GM18508 (cell line): ENCODE data around the gene PYDC1.
"Not testable (repeated sequence)": the region's sequence is repeated elsewhere in the genome, so short reads cannot be mapped to it uniquely, and the experiment has no call there.

Experiments
- ATAC-seq: cut with Tn5 transposase; IDR thresholded peaks from one replicate; pipeline ENCODE4 v1.9.1; 2021; ENCODE audit warnings: moderate number of reproducible peaks; ENCODE audit not compliant: insufficient read depth, unreplicated experiment

The PYDC1 gene

DNA sequence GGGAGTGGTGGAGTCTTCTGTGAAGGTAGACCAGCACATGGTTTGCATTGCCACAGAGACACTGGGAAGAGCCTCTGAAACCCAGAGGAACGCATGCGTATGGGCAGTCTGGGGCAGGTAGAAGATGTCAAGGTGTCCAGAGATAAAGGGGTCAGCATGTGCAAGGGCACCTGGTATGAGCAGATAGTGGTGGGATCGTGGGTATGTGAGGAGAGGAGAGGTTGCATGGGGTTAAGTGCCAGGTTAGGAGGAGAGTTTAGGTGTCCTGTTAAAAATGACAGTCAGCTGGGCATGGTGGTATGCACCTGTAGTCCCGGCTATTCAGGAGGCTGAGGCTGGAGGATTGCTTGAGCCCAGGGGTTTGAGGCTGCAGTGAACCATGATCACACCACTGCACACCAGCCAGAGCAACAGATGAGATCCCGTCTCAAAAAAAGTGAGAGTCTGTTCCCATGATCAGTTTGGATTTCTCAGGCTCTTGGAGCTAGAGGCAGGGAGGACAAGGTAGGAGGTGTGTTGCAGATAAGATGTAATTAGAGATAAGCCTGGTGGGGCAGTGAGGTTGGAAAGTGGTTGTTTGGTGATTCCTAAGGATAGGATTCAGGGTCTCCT lies 17.4 kb downstream of the PYDC1 start:
- ATAC-seq: no peak

DNA sequence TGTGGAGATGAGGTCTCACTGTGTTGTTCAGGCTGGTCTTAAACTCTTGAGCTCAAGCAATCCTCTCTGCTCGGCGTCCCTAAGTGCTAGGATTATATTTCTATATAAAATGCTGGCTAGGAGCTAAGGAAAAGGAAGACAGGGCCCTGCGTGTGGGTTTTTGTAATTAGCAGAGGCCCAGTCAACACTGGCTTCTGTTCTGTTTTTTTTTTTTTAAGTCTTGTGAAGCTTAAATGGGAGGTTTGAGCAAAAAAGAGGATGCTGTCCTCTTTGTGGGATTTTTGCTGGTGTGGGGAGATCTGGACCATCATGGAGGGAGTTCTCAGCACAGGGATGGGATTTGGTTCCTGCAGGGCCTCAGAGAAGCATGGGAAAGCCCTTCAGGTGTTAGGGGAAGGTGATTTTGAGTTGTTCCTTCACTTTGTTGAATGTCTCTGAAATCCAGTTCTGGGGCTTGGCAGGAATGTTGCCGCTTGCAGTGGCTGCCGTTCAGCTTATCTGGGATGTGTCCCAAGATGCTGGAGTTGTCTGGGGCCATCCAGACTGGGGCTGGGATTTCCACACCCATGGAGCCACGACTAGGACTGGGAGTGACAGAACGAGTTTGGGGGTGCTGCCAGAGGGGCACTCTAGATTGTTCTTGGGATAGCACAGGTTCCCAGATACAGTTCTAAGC lies 18.6 kb downstream of the PYDC1 start:
- ATAC-seq: no peak

DNA sequence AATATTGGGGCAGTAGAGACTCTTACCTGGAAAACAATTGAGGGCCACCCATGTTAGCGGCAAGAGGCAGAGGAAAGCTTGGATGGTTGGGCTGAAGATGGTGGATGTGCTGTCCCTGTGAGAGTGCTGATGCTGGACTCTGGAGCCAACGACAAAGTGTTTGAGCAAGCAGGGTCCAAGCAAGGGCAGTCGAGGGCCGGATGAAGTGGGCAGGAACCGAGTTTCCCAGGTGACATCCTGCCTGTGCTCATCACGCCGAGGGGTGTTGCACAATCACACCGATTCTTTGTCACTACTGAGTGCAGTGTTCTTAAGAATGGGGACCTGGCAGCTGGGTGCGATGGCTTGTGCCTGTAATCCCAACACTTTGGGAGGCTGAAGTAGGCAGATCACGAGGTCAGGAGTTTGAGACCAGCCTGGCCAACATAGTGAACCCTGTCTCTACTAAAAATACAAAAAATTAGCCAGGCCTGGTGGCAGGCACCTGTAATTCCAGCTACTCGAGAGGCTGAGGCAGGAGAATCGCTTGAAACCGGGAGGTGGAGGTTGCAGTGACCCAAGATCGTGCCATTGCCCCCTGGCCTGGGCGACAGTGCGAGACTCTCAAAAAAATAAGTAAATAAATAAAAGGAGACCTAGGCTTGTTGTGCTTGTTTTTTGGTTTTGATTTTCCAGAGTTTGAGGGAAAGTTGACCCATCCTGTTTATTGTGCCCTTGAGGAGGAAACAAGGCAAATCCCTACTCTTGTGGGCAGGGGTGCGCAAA lies 20.4 kb downstream of the PYDC1 start:
- ATAC-seq: no peak

DNA sequence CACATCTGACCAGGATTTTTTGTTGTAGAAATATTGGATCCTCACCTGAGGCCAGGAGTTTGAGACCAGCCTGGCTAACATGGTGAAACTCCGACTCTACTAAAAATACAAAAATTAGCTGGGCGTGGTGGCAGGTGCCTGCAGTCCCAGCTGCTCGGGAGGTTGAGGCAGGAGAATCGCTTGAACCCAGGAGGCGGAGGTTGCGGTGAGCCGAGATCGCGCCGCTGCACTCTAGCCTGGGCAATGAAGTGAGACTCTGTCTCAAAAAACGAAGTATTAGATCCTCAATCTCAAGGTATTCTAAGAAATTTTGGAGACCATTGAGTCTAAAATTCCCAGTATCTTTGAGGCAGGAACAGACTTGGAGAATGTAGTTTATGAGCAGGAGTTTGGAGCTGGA lies 21.1 kb downstream of the PYDC1 start:
- ATAC-seq: not testable (repeated sequence)

DNA sequence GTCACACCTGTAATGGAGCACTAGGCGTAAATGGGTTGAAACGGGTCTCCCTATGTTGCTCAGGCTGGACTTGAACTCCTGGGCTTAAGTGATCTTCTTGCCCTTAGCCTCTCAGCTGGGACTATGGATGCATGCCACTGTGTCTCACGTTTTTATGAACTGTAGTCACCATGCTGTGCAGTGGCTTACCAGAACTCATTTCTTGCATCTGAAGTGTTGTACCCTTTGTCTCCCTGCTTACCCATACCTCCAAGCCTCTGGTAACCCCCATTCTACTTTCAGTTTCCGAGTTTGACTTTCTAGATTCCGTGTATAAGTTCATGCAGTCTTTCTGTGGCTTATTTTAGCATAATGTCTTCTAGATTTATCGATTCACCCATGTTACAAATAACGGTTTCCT lies 22.0 kb downstream of the PYDC1 start:
- no peak for ATAC-seq

DNA sequence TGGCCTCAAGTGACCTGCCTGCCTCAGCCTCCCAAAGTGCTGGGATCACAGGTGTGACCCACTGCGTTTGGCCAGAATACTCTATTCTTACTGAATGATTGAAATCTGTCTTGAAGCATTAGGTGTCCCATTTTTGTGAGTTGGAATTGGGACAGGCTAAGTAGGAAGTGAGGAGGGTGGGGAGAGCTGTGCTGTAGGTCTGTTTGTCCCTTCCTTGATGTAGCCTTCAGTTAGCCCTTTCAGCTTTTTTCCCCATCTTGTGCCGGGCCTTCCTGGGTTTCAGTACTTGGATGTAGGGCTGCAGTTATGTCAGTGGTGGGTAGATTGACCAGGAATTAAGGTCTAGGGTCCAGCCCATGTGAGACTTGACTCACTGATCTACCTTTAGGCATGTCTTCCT lies 23.1 kb downstream of the PYDC1 start:
- ATAC-seq: no peak

DNA sequence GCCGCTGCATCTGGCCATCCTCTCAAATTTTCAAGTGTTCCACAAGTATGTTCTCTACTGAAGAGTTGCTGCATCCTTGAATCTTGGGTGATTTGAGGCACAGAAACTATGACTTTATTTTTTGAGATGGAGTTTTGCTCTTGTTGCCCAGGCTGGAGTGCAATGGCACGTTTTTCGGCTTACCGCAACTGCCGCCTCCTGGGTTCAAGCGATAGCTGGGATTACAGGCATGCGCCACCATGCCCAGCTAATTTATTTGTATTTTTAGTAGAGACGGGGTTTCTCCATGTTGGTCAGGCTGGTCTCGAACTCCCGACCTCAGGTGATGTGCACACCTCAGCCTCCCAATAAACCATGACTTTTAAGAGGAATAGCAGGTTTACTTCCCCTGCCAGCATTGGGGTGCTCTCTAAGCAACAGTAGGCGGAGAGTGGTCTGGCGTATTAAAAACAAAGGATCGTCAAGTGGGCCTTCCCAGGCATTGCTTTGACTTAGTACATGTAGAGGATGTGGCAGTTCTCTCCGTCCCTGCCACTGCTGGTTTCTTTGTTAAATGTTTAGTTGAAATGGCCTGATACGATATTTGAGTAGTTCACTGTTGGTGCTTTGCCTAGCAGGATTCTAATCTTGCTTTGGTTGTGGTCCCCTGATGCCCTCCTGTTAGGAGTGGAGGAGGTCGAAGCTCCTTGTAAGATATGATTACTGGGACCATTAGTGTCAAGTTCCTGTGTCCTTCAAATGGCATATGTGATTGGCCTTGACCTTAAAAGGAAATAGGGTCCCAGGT lies 23.9 kb downstream of the PYDC1 start:
- no peak for ATAC-seq

DNA sequence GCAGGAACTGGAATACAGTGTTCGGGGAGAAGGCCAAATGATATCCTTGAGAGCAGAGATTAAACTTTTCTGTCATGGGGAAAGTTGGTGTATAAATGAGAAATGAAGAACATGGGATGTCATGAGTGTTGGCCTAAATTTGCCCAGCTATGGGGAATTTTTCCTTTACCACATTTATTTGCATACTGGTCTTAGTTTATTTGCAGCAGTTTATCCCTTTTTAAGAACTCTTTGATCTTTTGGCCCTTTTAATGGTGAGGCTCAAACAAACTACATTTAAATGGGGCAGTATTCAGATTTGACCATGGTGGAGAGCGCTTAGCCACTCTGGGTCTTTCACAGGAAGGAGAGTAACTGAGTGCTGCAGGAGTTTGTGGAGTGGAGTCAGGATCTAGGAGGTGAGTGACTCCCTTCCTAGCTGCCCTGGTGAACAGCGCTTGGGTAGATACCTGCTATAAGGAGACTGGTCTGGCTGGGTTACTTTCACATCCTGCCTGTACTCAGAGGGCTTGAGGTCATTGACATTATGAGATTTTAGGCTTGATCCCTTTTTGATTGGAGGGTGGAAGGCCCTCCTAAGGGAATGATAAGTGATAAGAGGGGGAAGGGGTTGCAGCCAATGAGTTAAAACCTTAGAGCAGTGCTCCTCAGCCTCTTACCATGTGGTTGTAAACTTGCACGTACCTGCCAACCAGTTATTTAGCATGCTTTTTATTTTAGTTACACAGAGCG lies 25.1 kb downstream of the PYDC1 start:
- ATAC-seq: no peak

DNA sequence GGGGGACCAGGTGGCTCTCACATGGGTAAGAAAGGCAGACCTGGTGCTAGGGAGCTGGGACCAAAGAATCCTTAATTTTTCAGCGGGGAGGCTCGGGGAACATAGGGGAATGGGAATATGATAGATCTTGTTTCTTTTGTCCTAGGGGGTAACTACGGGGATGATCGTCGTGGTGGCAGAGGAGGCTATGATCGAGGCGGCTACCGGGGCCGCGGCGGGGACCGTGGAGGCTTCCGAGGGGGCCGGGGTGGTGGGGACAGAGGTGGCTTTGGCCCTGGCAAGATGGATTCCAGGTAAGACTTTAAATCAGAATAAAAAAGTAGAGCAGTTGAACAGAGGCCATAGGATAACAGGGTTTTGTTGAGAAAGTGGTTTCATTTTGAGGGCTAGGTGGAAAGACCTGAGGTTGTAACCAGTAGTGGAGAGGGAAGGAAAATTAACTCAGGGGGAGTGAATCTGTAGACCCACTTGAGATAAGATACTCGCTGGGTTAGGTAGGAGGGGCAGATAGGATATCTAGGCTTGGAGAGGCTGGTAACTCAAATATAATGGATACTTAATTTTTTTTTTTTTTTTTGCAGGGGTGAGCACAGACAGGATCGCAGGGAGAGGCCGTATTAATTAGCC lies 26.0 kb downstream of the PYDC1 start:
- no peak for ATAC-seq

DNA sequence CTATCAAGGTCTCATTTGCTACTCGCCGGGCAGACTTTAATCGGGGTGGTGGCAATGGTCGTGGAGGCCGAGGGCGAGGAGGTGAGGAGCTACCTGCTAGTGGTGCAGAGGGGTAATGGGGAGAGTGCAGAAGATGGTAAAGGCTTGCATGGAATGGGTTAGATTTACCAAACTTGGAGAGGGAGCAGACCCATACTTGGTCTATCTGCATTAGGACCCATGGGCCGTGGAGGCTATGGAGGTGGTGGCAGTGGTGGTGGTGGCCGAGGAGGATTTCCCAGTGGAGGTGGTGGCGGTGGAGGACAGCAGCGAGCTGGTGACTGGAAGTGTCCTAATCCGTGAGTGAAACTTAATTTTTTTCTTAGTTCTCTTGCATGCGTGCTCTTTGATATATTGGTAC lies 26.9 kb downstream of the PYDC1 start:
- ATAC-seq: no peak

DNA sequence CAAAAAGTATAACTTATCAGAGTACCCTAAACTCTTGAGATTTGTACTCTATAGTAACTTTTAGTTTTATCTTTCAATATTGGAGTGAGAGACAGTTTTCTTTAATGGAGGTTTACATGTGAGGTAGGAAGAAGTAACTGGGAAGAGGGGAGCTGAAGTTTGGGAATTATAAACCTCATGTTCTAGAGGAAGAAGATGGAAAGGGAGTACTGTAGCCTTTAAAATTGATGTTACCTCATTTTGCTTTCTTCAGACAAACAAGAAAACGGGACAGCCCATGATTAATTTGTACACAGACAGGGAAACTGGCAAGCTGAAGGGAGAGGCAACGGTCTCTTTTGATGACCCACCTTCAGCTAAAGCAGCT lies 27.5 kb downstream of the PYDC1 start:
- ATAC-seq: no peak

DNA sequence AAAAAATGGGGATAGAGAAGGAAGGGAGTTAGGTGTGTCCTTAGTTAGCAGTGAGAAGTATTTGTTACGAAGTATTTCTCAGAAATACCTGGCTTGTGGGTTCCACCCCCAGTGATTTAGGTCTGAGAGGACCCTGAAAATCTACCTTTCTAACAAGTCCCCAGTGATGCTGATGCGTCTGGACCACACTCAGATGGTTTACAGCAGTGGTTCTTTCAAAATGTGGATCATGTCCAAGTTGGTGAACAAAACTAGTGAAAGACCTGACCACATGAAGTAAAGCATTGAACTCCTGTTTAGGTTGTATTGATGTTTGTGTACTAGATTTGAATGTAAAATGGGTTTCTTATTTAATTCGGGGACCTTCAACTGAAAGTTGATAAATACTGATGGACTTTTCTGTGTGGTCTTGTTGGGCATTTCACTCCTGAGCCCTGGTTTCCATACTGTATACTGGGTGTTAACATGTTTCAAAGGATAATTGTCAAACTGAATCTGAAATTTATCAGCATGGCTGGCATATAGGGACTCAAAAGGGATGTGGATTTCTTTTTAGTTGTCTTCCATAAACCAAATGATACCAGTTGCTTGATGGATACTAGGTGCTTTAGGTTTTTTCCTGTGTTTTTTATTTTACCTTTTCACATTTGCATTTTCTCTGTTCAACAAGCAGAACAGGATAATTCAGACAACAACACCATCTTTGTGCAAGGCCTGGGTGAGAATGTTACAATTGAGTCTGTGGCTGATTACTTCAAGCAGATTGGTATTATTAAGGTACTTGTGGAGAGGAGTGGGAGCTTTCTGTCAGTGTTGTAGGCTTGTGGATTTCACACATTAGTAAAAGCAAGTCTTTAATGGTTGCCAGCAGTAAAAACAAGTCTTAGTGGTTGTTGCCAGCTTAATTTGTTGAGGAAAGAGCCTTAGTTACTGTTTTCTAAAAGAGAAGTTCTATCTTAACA lies 28.2 kb downstream of the PYDC1 start:
- ATAC-seq: no peak

DNA sequence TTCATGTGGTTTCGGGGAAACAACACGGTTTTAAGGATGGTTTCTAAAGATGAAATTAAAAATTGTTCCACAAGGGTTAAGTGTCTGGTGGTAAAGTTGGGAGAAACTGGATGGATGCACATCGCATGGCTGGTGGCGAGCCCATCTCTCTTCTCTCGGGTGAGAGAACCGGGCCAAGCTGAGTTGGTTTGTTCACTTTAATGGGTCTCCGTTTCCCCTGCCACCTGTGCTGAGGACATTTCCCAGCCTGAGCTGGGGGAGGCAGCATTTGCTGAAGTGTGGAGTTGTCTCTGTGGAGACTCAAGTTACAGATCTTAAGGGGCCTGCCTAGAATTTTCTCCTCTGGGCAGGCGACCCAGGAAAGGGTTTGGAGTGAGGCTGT lies 29.1 kb downstream of the PYDC1 start:
- no peak for ATAC-seq

DNA sequence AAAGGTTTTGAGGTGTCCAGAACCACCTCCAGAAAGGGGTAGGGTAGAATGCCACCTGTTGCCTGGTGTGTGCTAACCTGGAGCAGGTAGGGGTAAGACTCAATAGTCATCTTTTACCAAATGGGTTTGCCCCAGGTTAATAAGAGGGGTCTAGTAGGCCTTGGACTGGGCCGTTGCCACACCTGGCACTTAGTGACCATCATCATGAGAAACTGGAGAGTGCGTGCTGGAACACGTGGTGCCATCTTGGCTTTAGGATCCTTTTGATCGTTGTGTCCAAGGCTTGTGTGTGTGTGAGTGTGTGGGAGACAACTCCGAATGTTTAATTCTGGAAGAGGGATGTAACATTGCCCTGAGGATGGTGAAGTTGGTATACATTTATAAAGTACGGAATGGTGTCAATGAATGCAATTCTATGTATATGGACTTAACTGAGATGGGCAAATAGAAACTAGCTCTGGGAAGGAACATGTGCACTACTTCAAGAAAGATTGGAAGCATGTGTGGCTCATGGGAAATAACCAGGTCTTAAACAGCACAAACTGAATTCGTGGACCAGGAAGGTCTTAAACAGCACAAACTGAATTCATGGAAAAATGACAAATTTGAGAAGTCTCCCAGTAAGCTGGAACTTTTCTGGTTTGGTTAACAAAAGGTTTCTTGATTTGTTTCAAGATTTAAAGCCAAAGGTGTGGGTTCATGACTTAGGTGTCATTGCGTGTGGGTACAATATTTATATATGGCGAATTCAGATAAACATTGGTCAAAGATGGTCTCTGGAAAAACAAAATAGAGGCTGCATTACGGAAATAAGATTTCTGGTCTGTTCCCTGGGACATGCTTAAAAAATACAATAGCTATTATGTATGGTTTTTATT lies 29.8 kb downstream of the PYDC1 start:
- ATAC-seq: no peak

DNA sequence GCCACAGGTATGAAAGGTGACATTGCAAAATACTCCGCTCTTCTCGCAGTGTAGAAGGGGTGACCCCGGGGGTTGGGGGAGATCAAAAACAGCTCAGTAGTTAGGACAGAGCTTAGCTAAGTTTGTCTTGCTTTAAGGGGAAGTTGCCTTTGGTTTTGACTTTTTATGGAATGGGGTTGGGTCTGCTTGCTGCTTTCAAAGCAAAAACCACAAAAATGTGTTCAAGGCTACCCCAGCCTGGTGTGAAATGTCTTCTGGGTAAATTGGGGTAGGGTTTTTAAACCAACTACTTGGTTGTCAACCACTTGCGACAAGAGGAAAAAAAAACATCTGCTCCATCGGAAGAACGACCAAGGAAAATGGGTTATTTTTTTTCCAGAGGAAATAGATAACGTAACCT lies 30.8 kb downstream of the PYDC1 start:
- ATAC-seq: no peak

DNA sequence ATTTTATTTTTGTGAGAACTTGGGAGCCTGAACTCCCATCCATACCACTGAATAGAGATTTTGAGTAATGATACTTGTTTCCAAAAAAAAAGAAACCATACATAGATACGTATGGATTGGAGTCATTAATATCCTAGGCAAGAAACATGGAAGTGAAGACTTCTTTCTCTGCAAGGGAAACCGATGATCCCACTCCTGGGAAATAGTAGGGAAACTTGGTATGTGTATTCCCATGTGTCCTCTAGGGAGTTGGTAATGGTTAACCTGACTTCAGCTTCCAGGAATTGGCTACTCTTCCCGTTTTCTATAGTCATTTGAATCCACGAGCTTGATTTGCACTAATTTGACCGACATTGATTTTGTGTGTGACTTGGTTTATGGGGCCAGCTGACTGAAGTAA lies 31.6 kb downstream of the PYDC1 start:
- ATAC-seq: no peak

DNA sequence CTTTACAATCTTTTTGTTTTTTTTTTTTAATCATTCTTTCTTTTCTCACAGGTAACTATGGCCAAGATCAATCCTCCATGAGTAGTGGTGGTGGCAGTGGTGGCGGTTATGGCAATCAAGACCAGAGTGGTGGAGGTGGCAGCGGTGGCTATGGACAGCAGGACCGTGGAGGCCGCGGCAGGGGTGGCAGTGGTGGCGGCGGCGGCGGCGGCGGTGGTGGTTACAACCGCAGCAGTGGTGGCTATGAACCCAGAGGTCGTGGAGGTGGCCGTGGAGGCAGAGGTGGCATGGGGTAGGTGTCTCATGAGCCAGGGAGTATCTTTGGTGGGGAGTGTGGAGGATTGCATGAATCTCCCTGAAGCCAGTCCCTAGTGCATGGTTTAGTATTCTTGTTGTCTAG lies 32.0 kb downstream of the PYDC1 start:
- ATAC-seq: no peak
